ENCODE measurements around the gene POLE3.
"Not testable (repeated sequence)": the region's sequence is repeated elsewhere in the genome, so short reads cannot be mapped to it uniquely, and the experiment has no call there.

Gene POLE3

DNA sequence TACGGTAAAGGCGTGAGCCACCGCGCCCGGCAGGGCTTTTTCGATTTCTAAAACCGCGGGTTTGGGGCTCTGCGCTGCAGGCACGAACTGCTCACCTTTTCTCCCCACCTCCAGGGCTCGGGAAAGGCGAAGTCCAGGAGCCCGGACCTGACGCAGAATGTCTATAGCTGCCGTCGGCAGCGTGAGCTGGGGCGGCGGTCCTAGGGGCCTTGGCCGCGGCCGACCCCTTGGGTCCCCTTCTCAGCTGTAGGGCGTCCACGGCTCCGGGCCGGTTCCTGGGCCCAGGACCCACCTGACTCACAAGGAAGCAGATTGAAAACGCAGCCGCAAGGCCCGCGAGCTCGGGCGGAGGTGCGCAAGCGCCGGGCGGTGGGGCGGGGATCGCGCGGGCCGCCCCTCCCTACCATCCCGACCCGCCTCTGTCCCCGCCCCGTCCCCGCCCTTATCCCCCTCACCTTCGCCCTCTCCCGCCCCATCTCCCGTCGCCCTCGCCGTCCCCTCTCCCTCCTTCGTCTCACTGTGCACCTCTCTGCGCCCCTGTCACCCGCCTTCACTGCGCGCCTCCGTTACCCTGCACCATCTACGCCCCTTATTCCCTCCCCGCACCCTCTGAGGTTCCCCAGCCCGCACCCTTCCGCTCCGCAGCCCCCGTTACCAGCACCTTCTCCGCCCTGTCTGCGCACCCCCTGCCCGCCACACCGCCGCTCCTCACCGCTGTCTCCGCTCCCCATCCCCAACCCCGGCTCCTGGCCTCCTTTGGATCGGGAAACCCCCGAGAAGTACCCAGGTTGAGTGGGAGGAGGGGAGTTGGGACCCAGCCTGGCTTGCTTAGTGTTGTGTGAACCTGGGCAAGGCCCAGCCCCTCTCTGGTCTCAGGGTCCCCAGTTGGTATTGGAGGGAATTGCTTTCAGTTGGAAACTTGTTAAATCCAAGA is 33.6 kb downstream of the POLE3 start, which contains the start of gene HDHD3:
Gene HDHD3, minus strand, starts transcription at position 353 of the 934 bp plus-strand sequence. CDS start 2,632 bp downstream, outside the sequence.
- no peak for DNase-seq (ENCODE audit: low read depth)

DNA sequence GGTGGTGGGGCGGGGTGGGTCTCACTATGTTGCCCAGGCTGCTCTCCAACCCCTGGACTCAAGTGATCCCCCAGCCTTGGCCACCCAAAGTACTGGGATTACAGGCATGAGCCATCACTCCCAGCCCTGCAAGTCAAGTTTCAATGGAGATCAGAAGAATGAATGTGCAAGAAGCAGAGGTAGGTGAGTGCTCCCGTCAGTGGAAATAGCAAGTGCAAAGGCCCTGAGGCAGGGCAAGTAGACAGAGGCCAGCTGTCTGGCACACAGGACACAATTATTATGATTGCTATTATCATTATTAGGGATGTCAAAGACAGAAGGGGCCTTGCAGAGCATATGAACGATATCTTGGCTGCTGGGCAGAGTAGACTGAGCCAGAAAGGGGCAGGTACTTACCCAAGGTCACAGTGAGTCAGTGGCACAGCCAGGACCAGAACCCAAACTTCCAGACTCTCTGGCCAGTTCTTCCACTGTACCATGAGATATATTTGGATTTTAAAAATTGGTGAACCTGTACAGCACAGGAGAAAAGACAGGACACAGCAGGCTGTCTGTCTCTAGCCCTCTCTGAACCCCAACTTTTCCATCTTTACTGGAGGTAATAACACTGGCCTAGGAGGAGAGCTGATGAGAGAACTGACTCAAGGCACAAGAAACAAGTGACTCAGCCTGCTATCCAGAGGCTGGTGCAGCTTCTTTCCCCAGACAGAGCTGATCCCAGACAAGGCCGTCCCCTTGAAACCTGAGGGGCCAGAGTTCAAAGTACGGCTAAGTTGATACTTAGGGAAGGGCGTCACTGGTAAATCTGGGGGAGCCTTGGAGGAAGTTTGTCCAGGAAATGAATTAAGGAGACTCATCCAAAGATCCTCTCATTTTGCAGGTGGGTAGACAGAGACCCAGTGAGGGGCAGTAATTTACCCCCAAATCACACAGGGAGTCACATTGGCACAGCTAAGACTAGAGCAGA is 35.1 kb downstream of the POLE3 start:
- DNase-seq (ENCODE audit: low read depth), result no peak

DNA sequence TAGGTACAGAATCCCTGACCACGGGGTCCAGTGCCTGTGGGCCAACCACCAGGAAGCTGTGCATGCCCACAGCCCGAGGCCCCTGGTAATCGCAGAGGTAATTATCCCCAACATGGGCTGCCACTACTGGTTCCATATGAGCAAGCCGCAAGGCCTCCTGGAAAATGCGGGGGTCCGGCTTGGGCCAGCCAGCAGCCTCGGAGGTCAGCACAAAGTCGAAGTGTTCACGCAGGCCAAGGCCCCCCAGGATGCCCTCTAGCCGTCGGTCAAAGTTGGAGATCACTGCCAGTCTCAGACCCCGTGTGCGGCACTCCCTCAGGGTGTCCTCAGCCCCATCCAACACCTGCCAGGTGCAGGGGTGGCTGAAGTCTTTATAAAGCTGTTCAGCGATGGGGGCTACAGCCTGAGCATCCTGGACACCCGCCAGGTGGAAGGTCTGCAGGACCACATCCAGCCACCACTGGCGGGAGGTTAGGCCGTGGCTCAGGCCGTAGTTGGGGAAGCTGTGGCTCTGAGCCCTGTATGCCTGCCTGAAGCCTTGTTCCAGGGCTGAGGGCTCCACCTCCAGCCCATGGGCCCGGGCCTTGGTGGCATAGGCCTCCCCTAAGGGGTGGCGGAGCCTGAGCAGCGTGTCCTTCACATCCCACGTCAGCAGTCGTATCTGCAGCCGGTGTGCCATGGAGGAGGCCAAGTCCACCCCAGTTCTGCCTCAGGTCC is 36.6 kb downstream of the POLE3 start:
- DNase-seq (ENCODE audit: low read depth), result no peak

DNA sequence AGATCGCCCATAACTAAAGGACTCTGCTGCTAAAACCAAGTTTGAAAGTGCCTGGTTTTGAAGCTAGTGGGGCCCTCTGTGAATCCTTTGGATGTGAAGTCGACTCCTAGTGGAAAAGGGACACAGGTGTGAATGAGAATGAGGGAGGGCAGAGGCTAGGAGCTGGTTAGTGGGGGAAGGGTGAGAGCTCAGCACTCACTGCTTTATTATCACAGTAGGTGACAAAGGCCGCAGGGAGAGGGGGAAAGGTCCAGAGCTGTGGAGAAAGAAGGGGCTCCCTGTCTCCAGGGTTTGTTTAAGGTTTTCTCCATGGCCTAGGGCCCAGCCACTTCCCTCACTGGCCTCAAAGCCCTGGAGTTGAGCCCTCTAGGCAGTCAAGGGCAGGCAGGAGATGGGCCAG is 37.2 kb downstream of the POLE3 start:
- DNase-seq (ENCODE audit: low read depth), result no peak

DNA sequence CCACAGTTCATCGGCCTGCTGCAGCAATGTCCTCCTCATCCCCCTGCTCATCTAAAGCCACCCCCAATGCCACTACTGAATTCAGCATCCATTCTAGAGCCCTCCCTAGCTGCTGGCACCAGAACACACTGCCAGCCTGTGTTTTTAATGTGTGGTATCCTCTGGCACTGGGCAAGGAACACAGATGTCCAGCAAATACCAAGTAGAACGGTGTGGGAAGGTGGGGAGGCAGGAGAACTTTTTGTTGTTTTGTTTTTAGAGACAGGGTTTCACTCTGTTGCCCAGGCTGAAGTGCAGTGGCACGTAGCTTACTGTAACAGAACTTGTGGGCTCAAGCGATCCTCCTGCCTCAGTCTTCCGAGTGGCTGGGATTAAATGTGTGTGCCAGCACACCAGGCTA is 38.4 kb downstream of the POLE3 start:
- no peak for DNase-seq (ENCODE audit: low read depth)

DNA sequence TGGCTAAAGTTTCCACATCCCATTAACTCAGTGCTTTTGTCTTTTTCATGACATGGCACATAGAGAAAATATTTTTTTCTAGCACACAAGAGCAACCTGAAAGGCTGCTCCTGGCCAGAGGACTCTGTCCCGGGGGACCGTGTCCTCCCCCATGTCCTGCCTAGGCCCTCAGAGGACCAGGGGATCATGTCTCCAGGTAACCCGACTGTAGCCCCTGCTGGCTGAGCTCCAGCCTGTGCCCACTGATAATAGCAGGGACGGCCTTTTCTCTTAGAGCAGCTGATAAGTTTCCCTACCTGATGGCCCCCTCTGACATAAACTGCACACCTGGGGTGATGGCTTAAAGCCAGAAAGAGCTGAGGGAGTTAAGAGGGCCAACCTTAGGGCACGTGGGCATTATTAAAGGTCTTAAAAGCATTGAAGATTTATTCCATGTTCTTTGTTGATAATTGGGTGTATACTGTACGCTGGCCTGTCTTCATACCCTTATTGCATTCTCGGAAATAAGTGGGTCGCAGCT is 39.6 kb downstream of the POLE3 start:
- DNase-seq (ENCODE audit: low read depth), result no peak

DNA sequence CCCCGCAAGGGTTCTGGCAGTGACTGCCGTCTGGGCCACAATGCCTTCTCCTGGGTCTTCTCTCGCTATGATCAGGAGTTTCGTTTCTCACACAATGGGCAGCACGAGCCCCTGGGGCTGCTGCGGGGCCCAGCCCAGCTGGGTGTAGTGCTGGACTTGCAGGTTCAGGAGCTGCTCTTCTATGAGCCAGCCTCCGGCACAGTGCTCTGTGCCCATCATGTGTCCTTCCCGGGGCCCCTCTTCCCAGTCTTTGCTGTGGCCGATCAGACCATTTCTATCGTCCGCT is 40.7 kb downstream of the POLE3 start:
- no peak for DNase-seq (ENCODE audit: low read depth)

DNA sequence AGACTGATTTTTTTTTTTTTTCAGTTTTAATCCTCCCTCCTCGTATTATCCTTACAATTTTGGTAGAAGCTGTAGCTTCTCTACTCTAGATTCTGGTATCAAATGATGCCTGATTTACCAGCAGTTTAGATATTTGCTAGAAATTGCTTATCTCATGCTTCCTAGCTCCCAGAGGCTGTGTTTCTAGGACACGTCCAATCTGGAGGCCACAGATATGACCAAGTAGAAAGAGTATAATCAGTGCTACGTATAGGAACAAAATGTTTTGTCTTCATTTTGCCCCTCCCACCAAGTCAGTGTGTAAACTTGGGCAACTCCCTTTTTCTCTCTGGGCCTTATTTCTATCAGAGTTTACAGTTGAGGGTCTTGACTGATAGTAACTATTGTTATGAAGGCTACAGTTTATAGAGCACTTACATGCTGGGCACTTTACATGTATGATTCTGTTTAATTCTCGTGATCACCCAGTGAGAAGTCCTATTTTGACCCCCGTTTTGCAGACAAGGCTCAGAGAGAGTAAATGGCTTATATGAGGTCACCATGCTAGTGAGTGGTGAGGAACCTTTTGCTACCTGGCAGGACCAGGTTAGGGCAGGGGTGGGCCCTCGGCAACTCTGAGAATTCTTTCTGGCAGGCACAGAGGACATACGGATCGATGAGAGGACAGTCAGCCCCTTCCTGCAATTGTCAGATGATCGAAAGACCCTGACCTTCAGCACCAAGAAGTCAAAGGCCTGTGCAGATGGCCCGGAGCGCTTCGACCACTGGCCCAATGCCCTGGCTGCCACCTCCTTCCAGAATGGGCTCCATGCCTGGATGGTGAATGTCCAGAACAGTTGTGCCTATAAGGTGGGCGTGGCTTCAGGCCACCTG is 41.3 kb downstream of the POLE3 start:
- DNase-seq (ENCODE audit: low read depth), result no peak

DNA sequence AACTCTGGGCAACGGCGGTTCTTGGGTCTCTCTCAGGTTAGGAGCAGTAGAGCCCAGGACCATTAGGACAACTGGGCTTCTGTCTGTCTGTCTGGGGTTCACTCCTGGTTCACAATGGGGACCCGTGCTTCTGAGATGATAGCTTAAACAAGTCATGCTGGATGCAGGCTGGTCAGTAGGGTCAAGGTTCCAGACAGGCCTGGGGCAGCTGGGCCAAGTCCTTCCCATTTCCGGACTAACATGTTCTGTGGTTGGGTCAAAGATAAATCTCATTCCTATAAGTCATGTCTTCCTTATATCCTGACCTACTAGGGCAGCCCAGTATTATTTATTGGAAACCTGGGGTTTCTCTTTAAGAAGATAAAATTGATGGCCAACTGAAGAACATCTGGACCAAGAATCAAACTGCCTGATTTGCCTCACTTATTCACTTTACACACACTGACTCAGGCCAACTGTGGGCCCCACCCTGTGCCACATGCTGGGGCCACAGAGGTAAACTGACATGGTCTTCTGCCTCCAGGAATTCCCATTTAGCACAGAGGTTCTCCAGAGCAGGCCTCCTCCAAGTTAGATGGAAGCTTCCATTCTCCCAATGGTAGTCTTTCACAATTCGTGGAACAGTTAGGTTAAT is 42.0 kb downstream of the POLE3 start:
- DNase-seq (ENCODE audit: low read depth), result no peak

DNA sequence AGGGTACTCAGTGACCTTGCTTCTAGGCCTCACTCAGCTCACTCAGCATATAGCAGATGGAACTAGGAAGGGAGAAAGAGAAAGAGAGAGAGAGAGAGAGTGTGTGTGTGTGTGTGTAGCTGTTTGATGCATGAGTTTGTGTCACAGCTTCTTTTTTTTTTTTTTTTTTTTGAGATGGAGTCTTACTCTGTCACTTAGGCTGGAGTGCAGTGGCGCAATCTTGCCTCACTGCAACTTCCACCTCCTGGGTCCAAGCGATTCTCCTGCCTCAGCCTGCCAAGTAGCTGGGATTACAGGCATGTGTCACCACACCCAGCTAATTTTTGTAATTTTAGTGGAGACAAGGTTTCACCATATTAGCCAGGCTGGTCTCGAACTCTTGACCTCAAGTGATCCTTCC is 44.8 kb downstream of the POLE3 start:
- DNase-seq (ENCODE audit: low read depth), result not testable (repeated sequence)

DNA sequence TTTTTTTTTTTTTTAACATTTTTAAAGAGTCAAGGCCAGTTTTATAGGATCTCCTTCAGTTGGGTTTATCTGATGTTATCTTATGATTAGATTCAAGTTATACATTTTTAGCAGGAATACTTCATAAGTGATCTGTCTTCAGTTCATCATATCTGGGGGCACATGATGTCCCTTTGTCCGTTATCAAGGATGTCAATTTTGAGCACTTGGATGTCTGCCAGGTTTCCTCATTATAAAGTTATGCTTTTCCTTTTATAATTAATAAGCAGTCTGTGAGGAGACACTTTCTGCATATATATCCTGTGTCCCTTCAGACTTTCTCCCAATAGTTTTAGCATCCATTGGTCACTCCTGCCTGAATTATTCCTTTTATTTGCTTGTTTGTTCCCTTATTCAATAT is 45.5 kb downstream of the POLE3 start:
- DNase-seq (ENCODE audit: low read depth), result no peak

DNA sequence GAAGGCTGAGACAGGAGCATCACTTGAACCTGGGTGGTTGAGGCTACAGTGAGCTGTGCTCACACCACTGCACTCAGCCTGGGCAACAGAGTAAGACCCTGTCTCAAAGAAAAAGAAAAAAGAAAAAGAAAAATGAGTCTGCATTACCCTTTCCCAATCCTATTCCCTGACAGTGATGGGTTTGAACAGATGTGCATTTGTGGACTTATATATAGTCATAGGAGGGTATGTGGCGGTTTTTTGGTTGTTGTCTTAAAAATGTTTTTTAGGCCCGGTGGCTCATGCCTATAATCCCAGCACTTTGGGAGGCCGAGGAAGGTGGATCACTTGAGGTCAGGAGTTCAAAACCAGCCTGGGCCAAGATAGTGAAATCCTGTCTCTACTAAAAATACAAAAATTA is 47.1 kb downstream of the POLE3 start:
- no peak for DNase-seq (ENCODE audit: low read depth)

DNA sequence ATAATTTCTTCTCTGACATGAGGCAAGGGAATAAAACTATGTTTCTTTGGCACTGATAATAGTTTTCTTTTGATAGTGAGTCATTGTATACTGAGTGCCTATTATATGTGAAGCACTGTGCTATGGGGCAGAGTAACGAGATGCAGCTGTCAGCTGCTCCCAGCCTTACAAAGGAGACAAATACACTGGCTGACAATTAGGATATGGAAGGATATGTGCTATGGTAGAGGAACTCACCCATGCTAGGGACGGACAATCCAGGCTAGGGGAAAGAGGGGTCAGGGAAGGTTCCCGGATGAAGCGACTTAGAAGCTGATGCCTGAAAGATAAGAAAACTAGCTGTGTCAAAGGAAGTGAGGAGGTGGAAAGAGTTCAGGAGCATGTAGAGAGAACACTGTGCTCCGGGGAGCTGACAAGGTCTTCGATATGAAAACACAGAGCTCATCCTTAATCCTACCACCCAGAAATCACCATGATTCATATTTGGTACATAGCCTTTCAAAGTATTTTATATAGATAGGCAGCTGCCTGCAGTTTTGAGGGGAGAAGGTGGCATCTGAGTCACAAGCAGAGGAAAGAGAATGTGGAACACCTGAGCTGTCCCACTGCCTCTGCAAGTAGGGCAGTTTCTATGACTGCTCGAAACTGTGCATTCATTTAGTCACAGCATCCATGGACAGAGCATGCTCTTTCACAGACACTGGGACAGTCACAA is 49.0 kb downstream of the POLE3 start:
- no peak for DNase-seq (ENCODE audit: low read depth)

DNA sequence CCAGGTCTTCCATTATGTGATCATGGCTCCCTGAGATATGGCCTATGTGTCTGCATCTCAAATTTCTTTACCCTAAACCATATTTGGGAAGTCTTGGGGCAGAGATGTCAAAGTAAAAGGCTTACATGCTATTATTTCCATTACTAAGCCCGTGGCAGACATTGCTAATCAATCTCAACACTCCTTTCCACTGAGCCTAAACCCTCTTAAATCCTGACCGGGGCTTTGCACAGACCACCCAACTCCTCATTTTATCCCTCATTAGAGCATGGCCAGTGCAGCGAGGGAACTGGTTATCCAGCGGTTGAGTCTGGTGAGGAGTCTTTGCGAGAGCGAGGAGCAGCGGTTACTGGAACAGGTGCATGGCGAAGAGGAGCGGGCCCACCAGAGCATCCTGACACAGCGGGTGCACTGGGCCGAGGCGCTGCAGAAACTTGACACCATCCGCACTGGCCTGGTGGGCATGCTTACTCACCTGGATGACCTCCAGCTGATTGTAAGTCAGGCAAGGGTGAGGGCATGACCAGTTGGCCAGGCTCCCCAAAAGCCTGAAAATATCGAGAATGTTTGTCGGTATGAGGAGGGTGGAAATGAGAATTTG is 50.1 kb downstream of the POLE3 start:
- no peak for DNase-seq (ENCODE audit: low read depth)

DNA sequence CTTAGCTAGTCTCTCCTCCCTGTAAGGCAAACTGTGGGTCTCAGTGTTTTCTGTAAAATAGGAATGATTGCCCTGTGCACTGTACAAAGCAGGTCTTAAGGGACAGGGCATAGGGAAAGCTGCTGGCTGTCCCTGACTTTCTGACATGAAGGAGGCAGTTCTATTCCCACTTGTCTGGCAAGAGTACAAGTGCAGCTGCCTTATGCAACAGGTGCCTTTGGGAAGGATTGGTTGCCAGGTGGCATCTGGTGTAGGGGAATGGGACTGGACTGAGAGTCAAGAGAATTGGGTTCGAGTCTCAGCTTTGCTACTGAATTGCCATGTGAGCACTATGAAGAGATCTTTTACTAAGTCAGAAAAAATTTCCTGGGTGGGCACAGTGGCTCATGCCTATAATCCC is 51.1 kb downstream of the POLE3 start:
- DNase-seq (ENCODE audit: low read depth), result no peak

Data from GM04504 (cell line).